ENCODE data around the gene IPCEF1.

- TF ChIP-seq CTCF (IDR thresholded peaks at IDR 0.05) (no peak), POLR2A (IDR thresholded peaks at IDR 0.05) (no peak), EP300 (IDR thresholded peaks at IDR 0.05) (peak in 1 of 2 donors; percentile 71)
Observed at GRCh38 chr6:154356690-154357089, at the start of gene IPCEF1.

Data from tibial nerve (tissue), 4 donors.